OCI-LY3 (cell line): Measurements from ENCODE around the gene ZSCAN25.

Experiments used
- EZH2phosphoT487 ChIP-seq: fragments of 200-600 bp; shearing (Covaris generic); IDR thresholded peaks from 2 replicates; pipeline ENCODE4 v1.6.1; 2018; ENCODE audit warnings: antibody characterized with exemption, mixed run types, low read depth
- TF ChIP-seq, protein P1 (sequence below): fragments of 200-600, 300-600 bp; sonication (generic); IDR thresholded peaks from 2 replicates; pipeline ENCODE4 v1.5.1; 2014; ENCODE audit warnings: antibody characterized with exemption, low read length, low read depth

DNA sequence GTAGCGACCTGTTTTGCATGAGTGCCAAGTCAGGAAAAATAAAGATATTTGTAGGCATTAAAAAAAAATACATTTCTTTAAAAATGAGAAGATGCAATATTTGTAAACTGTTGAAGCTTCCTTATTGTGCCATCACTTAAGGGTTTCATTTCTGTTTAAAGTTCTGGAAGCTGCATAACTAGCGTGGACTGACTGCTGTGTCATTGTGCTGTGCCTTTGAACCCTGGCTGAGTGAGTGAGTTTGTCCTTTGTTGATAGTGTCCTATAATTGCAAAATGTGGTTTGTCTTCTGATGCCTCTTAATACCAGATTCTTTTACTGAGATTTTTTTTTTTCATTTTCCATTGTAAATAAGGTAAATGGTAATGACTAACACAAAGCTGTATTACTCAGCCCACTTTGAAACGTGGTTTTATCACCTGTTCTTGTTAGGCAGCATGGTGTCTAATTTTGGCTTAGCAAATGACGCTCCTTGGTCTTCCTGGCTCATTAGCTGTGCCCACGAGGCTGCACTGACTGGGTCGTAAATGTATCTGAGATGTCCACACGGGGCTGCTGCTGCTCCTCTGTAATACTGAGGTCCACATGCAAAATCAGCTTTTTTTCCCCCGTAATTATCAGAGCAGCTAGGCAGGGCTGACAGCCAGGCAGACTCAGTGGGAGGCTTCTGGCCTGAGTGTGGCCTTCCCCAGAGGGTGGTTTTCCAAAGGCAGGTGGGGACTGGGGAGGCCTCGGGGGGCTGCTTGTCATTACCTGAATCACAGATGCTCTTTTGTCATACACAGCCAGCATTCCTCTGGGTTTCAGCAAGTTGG is 14.8 kb downstream of the ZSCAN25 start:
- TF ChIP-seq, protein P1, sequence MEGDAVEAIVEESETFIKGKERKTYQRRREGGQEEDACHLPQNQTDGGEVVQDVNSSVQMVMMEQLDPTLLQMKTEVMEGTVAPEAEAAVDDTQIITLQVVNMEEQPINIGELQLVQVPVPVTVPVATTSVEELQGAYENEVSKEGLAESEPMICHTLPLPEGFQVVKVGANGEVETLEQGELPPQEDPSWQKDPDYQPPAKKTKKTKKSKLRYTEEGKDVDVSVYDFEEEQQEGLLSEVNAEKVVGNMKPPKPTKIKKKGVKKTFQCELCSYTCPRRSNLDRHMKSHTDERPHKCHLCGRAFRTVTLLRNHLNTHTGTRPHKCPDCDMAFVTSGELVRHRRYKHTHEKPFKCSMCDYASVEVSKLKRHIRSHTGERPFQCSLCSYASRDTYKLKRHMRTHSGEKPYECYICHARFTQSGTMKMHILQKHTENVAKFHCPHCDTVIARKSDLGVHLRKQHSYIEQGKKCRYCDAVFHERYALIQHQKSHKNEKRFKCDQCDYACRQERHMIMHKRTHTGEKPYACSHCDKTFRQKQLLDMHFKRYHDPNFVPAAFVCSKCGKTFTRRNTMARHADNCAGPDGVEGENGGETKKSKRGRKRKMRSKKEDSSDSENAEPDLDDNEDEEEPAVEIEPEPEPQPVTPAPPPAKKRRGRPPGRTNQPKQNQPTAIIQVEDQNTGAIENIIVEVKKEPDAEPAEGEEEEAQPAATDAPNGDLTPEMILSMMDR = no peak
- TF ChIP-seq EZH2phosphoT487 = no peak
